GM19023 (cell line): ENCODE measurements around the gene ITGA11.

Source experiments
- ATAC-seq: cut with Tn5 transposase; IDR thresholded peaks from one replicate; pipeline ENCODE4 v1.9.1; 2021; ENCODE audit warnings: mild to moderate bottlenecking, moderate library complexity; ENCODE audit not compliant: unreplicated experiment

Gene ITGA11

GRCh38 chr15:68379058-68379758 lies 52.8 kb downstream of the ITGA11 start:
- no peak for ATAC-seq

DNA sequence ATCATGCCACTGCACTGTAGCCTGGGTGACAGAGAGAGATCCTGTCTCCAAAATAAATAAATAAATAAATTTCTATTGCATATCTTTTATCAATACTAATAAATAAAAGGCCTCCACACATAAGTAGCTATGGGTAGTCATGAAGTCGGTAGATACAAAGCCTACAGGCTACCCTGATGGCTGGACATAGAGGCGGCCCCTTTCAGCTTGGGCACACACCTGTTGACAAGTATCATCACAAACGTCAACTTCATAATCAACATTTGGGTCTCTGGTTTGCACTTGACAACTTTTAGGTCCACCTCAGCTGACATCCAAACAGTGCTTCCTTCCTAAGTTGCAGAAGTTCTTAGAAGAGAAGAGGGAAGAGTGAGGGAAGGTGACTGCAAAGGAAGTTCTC lies 53.4 kb downstream of the ITGA11 start:
- no peak for ATAC-seq

GRCh38 chr15:68377766-68378165 lies 54.2 kb downstream of the ITGA11 start:
- no peak for ATAC-seq

- ATAC-seq = no peak
Observed at GRCh38 chr15:68376447-68377060, 55.4 kb downstream of the ITGA11 start.

DNA sequence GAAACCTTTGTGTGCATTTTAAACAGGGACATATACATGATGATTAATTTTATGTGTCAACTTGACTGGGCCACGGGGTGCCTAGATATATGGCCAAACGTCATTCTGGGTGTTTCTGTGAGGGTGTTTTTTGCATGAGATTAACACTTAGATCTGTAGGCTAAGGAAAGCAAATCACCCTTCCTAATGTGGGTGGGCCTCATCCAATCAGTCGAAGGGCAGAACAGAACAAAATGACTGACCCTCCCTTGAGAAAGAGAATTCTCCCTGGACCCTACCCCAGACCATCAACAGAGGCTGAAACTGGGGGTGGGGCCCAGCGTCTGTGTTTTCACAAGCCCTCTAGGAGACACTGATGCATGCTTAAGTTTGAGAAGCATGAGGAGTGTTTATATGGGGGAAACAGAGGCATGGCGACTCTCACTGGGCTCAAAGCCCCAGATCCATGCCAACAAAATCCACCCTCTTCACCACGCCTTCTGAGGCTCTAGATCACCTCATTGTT lies 56.2 kb downstream of the ITGA11 start:
- ATAC-seq = no peak

DNA sequence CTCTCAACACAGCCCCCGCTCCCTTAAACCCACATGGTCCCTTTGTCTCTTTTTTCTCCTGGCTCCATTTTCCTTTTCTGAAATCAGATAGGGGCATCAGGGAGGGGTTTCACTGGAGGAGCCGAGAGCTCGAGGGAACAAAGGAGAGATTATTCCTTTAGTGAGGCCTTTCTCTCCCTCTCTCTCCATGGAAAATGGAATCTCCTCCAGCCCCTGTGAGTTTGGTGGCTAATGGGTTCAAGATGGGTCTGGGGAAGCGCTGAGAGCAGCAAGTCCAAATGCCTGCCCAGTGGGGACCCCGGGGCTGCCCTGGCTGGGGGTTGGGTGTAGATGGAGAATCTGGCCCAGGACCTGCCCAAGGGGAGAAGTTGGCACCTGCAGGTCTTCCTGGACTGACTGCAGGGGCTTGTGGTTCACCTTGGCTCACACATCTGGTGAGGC lies 56.8 kb downstream of the ITGA11 start:
- no peak for ATAC-seq

GRCh38 chr15:68374168-68374745 lies 57.7 kb downstream of the ITGA11 start:
- no peak for ATAC-seq

DNA sequence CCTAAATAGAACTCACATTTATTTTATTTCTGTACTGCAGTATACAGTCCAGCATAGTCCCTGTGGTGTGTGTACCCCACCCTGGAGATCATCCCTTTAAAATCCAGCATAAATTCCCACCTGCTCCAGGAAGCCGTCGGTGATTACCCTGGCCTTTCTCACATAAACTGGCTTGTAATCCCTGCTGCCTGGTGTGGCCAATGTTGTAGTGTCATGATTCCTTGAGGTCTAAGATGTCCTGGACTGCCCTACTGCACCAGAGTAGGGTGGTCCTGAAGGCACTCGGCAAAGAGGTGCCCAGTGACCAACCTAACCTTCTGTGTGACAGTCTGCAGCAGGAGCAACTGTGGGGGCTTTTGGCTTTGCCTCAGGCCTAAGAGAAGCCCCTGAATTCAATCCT lies 58.9 kb downstream of the ITGA11 start:
- no peak for ATAC-seq

DNA sequence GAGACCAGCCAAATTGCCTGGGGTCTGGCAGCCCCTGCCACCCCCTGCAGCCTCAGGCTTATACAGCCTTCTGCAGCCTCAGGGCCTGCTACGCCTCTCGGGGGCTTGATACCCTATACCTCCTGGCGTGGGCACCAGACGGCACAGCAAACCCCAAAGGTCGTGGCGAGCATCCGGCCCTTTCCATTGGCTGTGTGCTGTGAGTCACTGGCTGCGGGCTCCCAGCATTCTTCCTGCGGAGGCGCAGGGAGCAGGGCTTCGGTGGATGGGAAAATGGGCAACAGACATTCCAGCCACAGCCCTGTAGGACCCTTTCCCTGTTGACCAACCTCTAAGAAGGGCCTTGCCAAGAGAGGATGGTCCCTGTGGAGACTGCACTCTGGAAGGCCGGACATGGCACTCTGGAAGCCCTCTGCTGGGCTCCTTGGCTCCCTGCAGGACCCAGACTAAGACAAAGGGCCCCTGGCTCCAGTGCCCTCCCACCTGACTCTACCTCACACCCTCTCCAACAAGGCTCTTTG lies 59.6 kb downstream of the ITGA11 start:
- ATAC-seq = no peak

DNA sequence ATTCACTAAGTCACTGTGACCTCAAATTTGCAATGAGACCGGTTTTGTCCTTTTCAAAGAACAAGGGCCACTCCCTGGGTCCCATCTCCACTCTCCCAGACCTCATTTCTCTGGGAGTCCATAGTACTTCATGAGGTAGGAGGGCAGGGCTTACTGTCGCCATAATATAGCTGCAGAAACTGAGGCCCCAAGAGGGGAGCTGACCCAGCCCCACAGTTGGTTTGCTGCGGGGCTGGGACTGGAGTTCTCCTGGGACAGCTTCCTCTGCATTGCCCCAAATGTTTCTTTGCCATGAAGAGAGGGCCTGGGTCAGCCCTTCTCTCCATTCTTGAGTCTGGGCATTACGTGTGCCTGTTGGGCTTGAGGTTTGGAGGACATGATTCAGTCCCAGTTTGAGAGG lies 60.1 kb downstream of the ITGA11 start:
- no peak for ATAC-seq

DNA sequence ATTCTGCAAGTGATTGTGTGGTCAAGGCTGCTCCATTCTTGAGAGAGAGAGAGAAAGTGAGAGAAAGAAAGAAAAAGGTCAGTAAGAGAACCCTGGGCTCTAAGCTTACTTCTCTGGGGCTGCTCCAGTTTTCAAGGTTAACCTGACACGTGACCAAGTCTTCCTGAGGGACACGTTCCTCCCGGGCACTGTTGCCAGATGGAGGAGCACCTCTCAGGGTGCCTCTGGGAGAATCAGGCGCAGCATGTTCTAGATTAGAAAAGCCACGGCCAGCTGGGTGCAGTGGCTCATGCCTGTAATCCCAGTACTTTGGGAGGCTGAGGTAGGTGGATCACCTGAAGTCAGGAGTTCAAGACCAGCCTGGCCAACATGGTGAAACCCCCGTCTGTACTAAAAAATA lies 60.8 kb downstream of the ITGA11 start:
- ATAC-seq = no peak

- no peak for ATAC-seq
Observed at GRCh38 chr15:68370768-68371151, 61.2 kb downstream of the ITGA11 start.

GRCh38 chr15:68369931-68370767 lies 61.8 kb downstream of the ITGA11 start:
- ATAC-seq = no peak

DNA sequence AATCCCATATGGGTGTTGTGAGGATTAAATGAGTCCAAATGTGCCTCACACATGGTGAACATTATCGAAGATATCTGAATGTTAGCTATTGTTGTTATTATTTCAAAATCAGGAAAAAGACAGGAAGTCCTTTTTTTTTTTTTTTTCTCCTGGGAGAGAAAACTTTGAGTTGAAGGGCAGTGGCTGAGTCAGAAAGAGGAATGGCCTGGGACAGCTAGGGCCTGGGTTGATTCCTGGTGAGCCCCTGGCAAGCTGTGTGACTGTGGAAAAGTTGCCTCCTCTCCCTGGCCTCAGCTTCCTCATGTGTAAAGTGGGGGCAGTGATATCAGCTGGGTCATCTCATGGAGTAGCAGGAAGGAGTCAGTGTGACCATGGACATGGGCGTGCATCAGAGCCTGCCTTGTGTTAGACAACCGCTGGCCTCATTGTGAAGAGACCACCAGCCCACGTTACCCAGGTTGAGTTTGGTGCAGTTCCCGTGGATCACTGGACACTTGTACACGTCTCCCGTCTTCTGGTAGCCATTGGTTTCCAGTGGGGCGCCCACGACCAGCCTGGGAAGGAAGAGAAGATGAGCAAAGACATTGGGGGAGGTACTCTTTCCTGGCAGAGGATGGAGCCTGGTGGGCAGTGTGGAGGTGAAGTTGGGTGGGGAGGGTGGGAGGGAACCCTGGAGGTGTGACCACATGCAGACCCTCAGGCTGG lies 63.1 kb downstream of the ITGA11 start:
- no peak for ATAC-seq

- ATAC-seq = no peak
Observed at GRCh38 chr15:68367992-68368391, 64.0 kb downstream of the ITGA11 start.

- ATAC-seq = no peak
Observed at GRCh38 chr15:68367226-68367625, 64.7 kb downstream of the ITGA11 start.

GRCh38 chr15:68366314-68366713 lies 65.6 kb downstream of the ITGA11 start:
- ATAC-seq = no peak

DNA sequence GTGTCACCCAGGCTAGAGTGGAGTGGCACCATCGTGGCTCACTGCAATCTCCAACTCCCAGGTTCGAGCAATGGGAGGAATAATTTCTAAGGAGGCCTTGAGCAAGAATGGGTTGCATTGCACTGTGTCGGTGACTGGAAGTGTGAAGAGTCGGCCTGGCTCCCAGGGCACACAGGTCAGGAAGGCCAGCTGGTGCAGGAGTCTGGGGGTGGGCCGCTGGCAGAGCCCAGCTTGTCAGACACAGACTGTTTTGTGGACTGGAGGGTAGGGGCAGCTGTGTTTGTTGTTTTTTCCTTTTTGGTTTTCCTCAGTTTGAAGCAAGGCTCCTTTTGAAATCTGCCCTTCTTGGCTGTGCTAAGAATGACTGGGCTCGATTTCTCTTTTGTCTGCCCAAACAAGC lies 66.2 kb downstream of the ITGA11 start:
- no peak for ATAC-seq

DNA sequence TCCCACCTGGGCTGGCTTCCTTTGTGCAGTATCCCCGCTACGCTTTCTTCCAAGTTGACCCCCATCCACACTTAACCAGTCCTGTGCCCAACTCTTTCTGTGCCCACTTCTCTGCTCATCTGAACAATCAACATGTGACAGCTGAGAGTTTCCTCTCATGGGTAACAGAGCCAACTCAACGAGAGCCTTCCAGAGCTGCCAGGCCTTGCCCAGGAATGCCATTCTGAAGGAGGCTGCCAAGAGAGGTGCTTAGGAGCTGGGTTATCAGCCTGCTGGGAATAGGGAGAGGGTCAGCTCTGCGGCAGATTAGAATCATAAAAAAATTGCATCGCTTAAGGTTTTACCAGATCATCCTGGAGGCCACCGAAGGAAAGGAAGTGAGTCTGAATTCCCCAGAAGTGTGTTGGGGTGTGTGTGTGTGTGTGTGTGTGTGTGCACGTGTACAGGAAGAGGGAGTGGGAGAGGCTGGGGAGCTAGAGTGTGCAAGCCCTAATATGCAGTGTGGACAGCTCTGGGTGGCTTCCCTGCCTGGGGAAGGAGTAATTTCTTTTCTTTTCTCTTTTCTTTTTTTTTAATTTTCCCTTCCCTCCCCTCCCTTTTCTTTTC lies 66.7 kb downstream of the ITGA11 start:
- ATAC-seq = no peak

GRCh38 chr15:68364660-68365035 lies 67.3 kb downstream of the ITGA11 start:
- no peak for ATAC-seq
